ENCODE data around the gene SUSD6.

The SUSD6 gene

DNA sequence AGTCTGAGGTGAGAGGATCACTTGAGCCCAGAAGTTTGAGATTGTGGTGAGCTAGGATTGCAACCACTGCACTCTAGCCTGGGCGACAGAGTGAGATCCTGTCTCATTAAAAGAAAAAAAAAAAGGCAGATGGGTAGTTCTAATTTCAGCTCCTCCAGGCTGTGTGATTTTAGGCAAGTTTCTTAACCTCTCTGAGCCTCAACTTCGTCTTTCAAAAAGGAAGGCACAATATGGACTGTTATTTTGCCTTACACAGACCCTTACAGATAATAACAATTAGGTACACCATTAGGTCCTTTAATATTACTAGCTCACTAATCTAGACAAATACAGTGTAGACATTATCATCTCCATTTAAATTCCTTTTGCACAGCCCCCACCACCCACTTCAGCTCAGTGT lies 31.9 kb upstream of the SUSD6 start:
- H3K27me3 ChIP-seq (ENCODE audit: low read depth, low read length): peaks cover 22% of the 10 kb centered on the region; the same call in 1 of the 2 replicates
- H3K79me2 ChIP-seq (ENCODE audit: low read length): no peaks in the 10 kb centered on the region
- H3K9me3 ChIP-seq (ENCODE audit: insufficient read depth, low read length): no peaks in the 10 kb centered on the region
- H3K4me3 ChIP-seq (ENCODE audit: low read length): no peak overlapping the region
- H3K9ac ChIP-seq (ENCODE audit: low read length): no peak overlapping the region
- no peak overlapping the region for H3K4me2 ChIP-seq (ENCODE audit: low read length)
- no peaks in the 10 kb centered on the region for H3K36me3 ChIP-seq (replicated peaks; ENCODE audit: low read depth, low read length)
- no peaks in the 10 kb centered on the region for H4K20me1 ChIP-seq (ENCODE audit: insufficient read depth, low read length)
- no peak overlapping the region for H2AFZ ChIP-seq (ENCODE audit: low read depth, low read length)
- TF ChIP-seq, protein P1, sequence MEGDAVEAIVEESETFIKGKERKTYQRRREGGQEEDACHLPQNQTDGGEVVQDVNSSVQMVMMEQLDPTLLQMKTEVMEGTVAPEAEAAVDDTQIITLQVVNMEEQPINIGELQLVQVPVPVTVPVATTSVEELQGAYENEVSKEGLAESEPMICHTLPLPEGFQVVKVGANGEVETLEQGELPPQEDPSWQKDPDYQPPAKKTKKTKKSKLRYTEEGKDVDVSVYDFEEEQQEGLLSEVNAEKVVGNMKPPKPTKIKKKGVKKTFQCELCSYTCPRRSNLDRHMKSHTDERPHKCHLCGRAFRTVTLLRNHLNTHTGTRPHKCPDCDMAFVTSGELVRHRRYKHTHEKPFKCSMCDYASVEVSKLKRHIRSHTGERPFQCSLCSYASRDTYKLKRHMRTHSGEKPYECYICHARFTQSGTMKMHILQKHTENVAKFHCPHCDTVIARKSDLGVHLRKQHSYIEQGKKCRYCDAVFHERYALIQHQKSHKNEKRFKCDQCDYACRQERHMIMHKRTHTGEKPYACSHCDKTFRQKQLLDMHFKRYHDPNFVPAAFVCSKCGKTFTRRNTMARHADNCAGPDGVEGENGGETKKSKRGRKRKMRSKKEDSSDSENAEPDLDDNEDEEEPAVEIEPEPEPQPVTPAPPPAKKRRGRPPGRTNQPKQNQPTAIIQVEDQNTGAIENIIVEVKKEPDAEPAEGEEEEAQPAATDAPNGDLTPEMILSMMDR (IDR thresholded peaks at IDR 0.05; ENCODE audit: low read depth, low read length): no peak
- TF ChIP-seq EZH2phosphoT487 (IDR thresholded peaks at IDR 0.05; ENCODE audit: low read depth): no peak
- H3K27ac ChIP-seq (ENCODE audit: low read length): no peak overlapping the region
- H3K4me1 ChIP-seq (ENCODE audit: low read length): peaks cover 7% of the 10 kb centered on the region; the same call in 1 of the 2 replicates

DNA sequence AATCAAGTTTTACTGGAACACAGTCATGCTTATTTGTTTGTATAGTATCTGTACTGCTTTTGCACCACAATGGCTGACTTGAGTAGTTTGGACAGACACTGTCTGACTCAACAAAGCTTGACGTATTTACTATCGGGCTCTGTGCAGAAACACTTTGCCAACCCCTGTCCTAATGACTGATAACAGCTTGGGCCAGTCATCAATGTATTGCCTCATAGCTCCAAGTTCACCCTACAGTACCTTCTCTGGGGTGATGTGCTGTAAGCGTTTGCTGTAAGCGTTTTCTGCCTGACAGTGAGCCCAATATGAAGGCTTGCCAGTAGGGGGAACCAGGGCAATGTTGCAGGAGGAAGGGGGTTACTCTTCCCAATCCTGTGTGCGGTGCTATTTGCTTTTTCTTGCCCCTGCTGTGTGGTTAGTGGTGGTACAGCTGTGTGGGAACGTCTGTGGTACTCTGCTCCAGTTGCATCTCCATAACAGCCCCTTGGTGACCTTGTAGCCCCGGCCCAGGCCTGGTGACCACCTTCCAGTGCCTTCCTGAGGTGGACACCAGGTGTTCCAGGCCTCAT lies 31.3 kb upstream of the SUSD6 start:
- Histone ChIP-seq H3K9me3 (ENCODE audit: insufficient read depth, low read length) (no peaks in the 10 kb centered on the region), H4K20me1 (ENCODE audit: insufficient read depth, low read length) (no peaks in the 10 kb centered on the region), H3K4me3 (ENCODE audit: low read length) (no peak overlapping the region), H3K4me1 (ENCODE audit: low read length) (peaks cover 7% of the 10 kb centered on the region; the same call in 1 of the 2 replicates), H3K4me2 (ENCODE audit: low read length) (no peak overlapping the region), H2AFZ (ENCODE audit: low read depth, low read length) (no peak overlapping the region), H3K27ac (ENCODE audit: low read length) (no peak overlapping the region), H3K27me3 (ENCODE audit: low read depth, low read length) (peaks cover 22% of the 10 kb centered on the region; the same call in 1 of the 2 replicates), H3K9ac (ENCODE audit: low read length) (no peak overlapping the region), H3K36me3 (replicated peaks; ENCODE audit: low read depth, low read length) (no peaks in the 10 kb centered on the region), H3K79me2 (ENCODE audit: low read length) (no peaks in the 10 kb centered on the region)
- no peak for TF ChIP-seq EZH2phosphoT487 (IDR thresholded peaks at IDR 0.05; ENCODE audit: low read depth)
- TF ChIP-seq, protein P1 (IDR thresholded peaks at IDR 0.05; ENCODE audit: low read depth, low read length): peak; percentile 73

DNA sequence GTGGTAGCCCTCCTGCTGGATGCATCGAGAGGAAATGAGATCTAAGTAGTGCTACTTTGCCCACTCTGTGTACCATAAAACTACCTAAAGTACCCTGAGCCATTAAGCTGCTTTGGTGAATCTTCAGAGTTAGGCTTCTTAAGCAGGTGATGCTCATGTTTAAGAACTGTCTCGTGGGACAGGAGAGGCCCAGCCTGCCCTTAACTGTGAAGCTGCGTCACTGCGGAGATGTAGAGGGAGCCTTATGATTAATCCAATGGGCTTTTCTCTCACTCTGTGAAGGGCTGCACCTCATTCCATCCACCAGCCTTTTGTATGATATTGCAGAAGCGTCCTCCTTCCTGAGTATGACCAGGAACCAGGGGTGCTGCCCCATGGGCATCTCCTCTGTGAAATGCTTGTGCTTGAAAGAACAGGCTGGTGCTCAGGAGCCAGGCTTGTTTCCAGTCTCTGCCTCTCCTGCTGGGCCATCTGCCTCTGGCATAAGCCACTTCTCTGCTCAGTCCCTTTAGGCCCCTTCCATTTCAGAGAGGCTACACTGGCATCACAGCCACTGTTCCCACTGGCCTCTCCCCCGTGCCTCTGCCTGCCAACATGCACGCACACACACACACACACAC lies 30.0 kb upstream of the SUSD6 start:
- no peaks in the 10 kb centered on the region for H3K36me3 ChIP-seq (replicated peaks; ENCODE audit: low read depth, low read length)
- H3K79me2 ChIP-seq (ENCODE audit: low read length): no peaks in the 10 kb centered on the region
- peaks cover 7% of the 10 kb centered on the region; the same call in 1 of the 2 replicates for H3K4me1 ChIP-seq (ENCODE audit: low read length)
- TF ChIP-seq EZH2phosphoT487 (IDR thresholded peaks at IDR 0.05; ENCODE audit: low read depth): no peak
- TF ChIP-seq, protein P1 (IDR thresholded peaks at IDR 0.05; ENCODE audit: low read depth, low read length): no peak
- H3K27ac ChIP-seq (ENCODE audit: low read length): no peak overlapping the region
- H3K9ac ChIP-seq (ENCODE audit: low read length): no peak overlapping the region
- H3K4me3 ChIP-seq (ENCODE audit: low read length): no peak overlapping the region
- peaks cover 18% of the 10 kb centered on the region; the same call in 1 of the 2 replicates for H3K27me3 ChIP-seq (ENCODE audit: low read depth, low read length)
- H4K20me1 ChIP-seq (ENCODE audit: insufficient read depth, low read length): no peaks in the 10 kb centered on the region
- no peaks in the 10 kb centered on the region for H3K9me3 ChIP-seq (ENCODE audit: insufficient read depth, low read length)
- no peak overlapping the region for H3K4me2 ChIP-seq (ENCODE audit: low read length)
- no peak overlapping the region for H2AFZ ChIP-seq (ENCODE audit: low read depth, low read length)

DNA sequence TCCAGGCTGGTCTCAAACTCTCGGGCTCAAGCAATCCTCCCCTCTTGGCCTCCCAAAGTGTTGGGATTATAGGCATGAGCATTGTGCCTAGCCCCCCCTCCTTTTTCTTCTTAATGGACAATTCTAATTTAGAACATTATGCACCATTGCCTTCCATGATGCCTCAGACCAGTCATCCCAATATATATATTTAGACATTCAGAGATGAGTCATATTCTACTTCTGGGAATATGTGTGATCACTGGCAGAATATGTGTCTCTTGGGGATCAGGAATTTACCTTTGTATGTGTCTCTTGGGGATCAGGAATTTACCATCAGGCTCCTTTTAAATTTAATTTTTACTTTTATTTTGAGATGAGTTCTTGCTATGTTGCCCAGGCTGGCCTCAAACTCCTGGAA lies 29.2 kb upstream of the SUSD6 start:
- H3K27me3 ChIP-seq (ENCODE audit: low read depth, low read length): peaks cover 12% of the 10 kb centered on the region; the same call in 1 of the 2 replicates
- H3K79me2 ChIP-seq (ENCODE audit: low read length): no peaks in the 10 kb centered on the region
- H3K4me3 ChIP-seq (ENCODE audit: low read length): no peak overlapping the region
- no peaks in the 10 kb centered on the region for H3K36me3 ChIP-seq (replicated peaks; ENCODE audit: low read depth, low read length)
- no peak overlapping the region for H3K27ac ChIP-seq (ENCODE audit: low read length)
- no peak overlapping the region for H3K4me2 ChIP-seq (ENCODE audit: low read length)
- H3K9ac ChIP-seq (ENCODE audit: low read length): no peak overlapping the region
- no peaks in the 10 kb centered on the region for H3K9me3 ChIP-seq (ENCODE audit: insufficient read depth, low read length)
- H4K20me1 ChIP-seq (ENCODE audit: insufficient read depth, low read length): no peaks in the 10 kb centered on the region
- no peak for TF ChIP-seq EZH2phosphoT487 (IDR thresholded peaks at IDR 0.05; ENCODE audit: low read depth)
- TF ChIP-seq, protein P1 (IDR thresholded peaks at IDR 0.05; ENCODE audit: low read depth, low read length): no peak
- no peak overlapping the region for H2AFZ ChIP-seq (ENCODE audit: low read depth, low read length)
- peaks cover 7% of the 10 kb centered on the region; the same call in 1 of the 2 replicates for H3K4me1 ChIP-seq (ENCODE audit: low read length)

Measured in OCI-LY3 (cell line).